AML-193 (cell line): ENCODE results near the gene COX10.

Experiments used
- DNase-seq, 2 experiments: peaks; one replicate each; lab custom pipeline; 2025; lab: John Stamatoyannopoulos, UW

COX10 gene

GRCh38 chr17:14070344-14070984 lies 1.2 kb downstream of the COX10 start:
- DNase-seq = no peak

GRCh38 chr17:14072881-14073280 lies 3.6 kb downstream of the COX10 start:
- DNase-seq = no peak

GRCh38 chr17:14078027-14078426 lies 8.7 kb downstream of the COX10 start:
- no peak for DNase-seq

GRCh38 chr17:14080847-14081251 lies 11.5 kb downstream of the COX10 start:
- DNase-seq = no peak

- no peak for DNase-seq
Observed at GRCh38 chr17:14082848-14083247, 13.5 kb downstream of the COX10 start.

- no peak for DNase-seq
Observed at GRCh38 chr17:14084955-14085354, 15.7 kb downstream of the COX10 start.

GRCh38 chr17:14086189-14086588 lies 16.9 kb downstream of the COX10 start:
- no peak for DNase-seq

GRCh38 chr17:14089179-14089578 lies 19.9 kb downstream of the COX10 start:
- DNase-seq = no peak

- no peak for DNase-seq
Observed at GRCh38 chr17:14091367-14091766, 22.1 kb downstream of the COX10 start.

- DNase-seq = no peak
Observed at GRCh38 chr17:14092808-14093207, 23.5 kb downstream of the COX10 start.

GRCh38 chr17:14094676-14095601 lies 25.6 kb downstream of the COX10 start:
- no peak for DNase-seq

- DNase-seq = no peak
Observed at GRCh38 chr17:14095631-14096030, 26.3 kb downstream of the COX10 start.

- peak; percentile 11 to 15 for DNase-seq
Observed at GRCh38 chr17:14098246-14098645, 28.9 kb downstream of the COX10 start.

- no peak for DNase-seq
Observed at GRCh38 chr17:14101976-14102375, 32.7 kb downstream of the COX10 start.

GRCh38 chr17:14103836-14104235 lies 34.5 kb downstream of the COX10 start:
- no peak for DNase-seq

- no peak for DNase-seq
Observed at GRCh38 chr17:14104734-14105133, 35.4 kb downstream of the COX10 start.

GRCh38 chr17:14107889-14108288 lies 38.6 kb downstream of the COX10 start:
- no peak for DNase-seq

GRCh38 chr17:14112407-14112806 lies 43.1 kb downstream of the COX10 start:
- DNase-seq = no peak

GRCh38 chr17:14113137-14113536 lies 43.8 kb downstream of the COX10 start:
- DNase-seq = no peak

GRCh38 chr17:14116263-14117024 lies 47.1 kb downstream of the COX10 start:
- DNase-seq = no peak

GRCh38 chr17:14118951-14119350 lies 49.6 kb downstream of the COX10 start:
- DNase-seq = no peak

- no peak for DNase-seq
Observed at GRCh38 chr17:14119546-14119945, 50.2 kb downstream of the COX10 start.

GRCh38 chr17:14121952-14122351 lies 52.6 kb downstream of the COX10 start:
- peak in 1 of 2 experiments; percentile 4 for DNase-seq
